DOHH2 (cell line): Measurements from ENCODE around the gene PLS3.

Experiments used
- H3F3A ChIP-seq: fragments of 200-600 bp; sonication (generic), shearing (Covaris generic); 2 replicates; pipeline ENCODE4 v1.6.0; 2016; ENCODE audit warnings: antibody characterized with exemption, mild to moderate bottlenecking; ENCODE audit not compliant: control insufficient read depth, insufficient read depth
- H3K27ac ChIP-seq: fragments of 200-600 bp; sonication (generic); 2 replicates; pipeline ENCODE4 v1.5.1; 2014; ENCODE audit warnings: low read depth, mild to moderate bottlenecking, low read length, moderate library complexity
- H3K27me3 ChIP-seq: fragments of 200-600 bp; sonication (generic); 2 replicates; pipeline ENCODE4 v1.6.1; 2014; ENCODE audit warnings: mild to moderate bottlenecking, low read length, mixed read lengths; ENCODE audit not compliant: control insufficient read depth
- H3K36me3 ChIP-seq: fragments of 200-600 bp; sonication (generic); 2 replicates; pipeline ENCODE4 v1.6.1; 2014; ENCODE audit warnings: mild to moderate bottlenecking, low read length, moderate library complexity, mixed read lengths; ENCODE audit not compliant: control insufficient read depth
- H3K4me1 ChIP-seq: fragments of 200-600 bp; sonication (generic); 2 replicates; pipeline ENCODE4 v1.6.1; 2014; ENCODE audit warnings: mild to moderate bottlenecking, low read length, mixed read lengths; ENCODE audit not compliant: control insufficient read depth
- H3K4me2 ChIP-seq: fragments of 200-600 bp; sonication (generic); 2 replicates; pipeline ENCODE4 v1.6.0; 2014; ENCODE audit warnings: mild to moderate bottlenecking, low read length, moderate library complexity
- H3K4me3 ChIP-seq: fragments of 200-600 bp; sonication (generic); 2 replicates; pipeline ENCODE4 v1.5.1; 2014; ENCODE audit warnings: mild to moderate bottlenecking, low read length, mixed read lengths
- H3K79me2 ChIP-seq: fragments of 200-600 bp; sonication (generic); 2 replicates; pipeline ENCODE4 v1.6.1; 2014; ENCODE audit warnings: mild to moderate bottlenecking, low read length, mixed read lengths; ENCODE audit not compliant: control insufficient read depth
- H3K9me2 ChIP-seq: fragments of 200-600 bp; sonication (generic); replicated peaks from 2 replicates; pipeline ENCODE4 v1.6.1; 2014; ENCODE audit warnings: mild to moderate bottlenecking, low read length, mixed read lengths; ENCODE audit not compliant: control insufficient read depth
- H3K9me3 ChIP-seq: fragments of 200-600 bp; sonication (generic); 2 replicates; pipeline ENCODE4 v1.6.1; 2014; ENCODE audit warnings: antibody characterized with exemption, low read length, mixed read lengths; ENCODE audit not compliant: control insufficient read depth, insufficient read depth
- H4K20me1 ChIP-seq: fragments of 200-600 bp; sonication (generic); 2 replicates; pipeline ENCODE4 v1.6.0; 2014; ENCODE audit warnings: low read depth, mild to moderate bottlenecking, antibody characterized with exemption, low read length, moderate library complexity; ENCODE audit not compliant: control insufficient read depth, insufficient read depth
- EZH2phosphoT487 ChIP-seq: fragments of 200-600 bp; sonication (generic); IDR thresholded peaks from 2 replicates; pipeline ENCODE4 v1.6.1; 2017; ENCODE audit warnings: borderline replicate concordance, mild to moderate bottlenecking, antibody characterized with exemption, low read length, moderate library complexity, mixed read lengths
- TF ChIP-seq, protein P1 (sequence below): fragments of 200-600 bp; sonication (generic); IDR thresholded peaks from one replicate; pipeline ENCODE4 v1.5.1; 2014; ENCODE audit warnings: antibody characterized with exemption, mild to moderate bottlenecking, low read depth, low read length; ENCODE audit not compliant: poor library complexity, severe bottlenecking

PLS3 gene

DNA sequence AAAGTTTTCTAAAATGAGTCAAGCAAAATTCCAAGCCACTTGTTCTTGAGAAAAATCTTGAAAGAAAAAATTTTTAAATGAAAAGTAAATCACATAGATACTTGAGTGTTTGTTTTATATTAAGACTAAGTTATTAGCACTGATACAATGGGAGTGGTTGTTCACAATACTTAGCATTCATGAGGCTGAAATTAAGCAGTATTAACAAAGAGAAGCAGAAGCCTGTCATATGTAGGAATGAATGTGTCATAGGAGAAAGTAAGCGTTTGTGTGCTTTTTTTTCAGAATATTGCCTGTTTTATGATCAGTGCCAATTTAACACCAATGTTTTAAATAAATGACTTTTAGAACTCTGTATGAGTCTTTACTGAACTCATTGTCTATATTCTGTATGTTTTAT lies 37.6 kb downstream of the PLS3 start:
- Histone ChIP-seq H3K36me3 (no peaks in the 10 kb centered on the region), H3K4me1 (no peaks in the 10 kb centered on the region)

DNA sequence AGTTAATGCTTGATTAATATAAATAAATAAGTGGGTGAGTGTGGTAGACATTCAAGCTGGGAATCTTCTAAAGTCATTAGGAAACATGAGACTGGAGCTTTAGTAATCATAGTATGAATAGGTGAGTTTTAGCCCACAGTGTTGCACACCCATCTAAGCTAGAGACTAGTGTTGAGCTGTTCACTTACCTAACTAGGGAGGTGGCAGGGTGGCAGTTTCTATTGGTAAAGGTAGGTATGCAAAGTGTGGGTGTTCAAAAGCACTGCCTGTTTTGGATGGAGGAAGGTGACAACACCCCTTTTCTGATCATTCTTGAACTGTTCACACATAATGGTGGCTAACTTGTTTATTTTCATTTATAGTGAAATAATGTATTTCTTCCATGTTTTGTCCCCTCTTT lies 41.3 kb downstream of the PLS3 start:
- Histone ChIP-seq H4K20me1 (no peaks in the 10 kb centered on the region), H3K9me3 (no peaks in the 10 kb centered on the region), H3K79me2 (no peaks in the 10 kb centered on the region), H3K4me1 (no peaks in the 10 kb centered on the region), H3F3A (no peaks in the 10 kb centered on the region), H3K36me3 (no peaks in the 10 kb centered on the region), H3K9me2 (no peaks in the 10 kb centered on the region), H3K27ac (no peak overlapping the region), H3K27me3 (no peaks in the 10 kb centered on the region), H3K4me2 (no peak overlapping the region), H3K4me3 (no peak overlapping the region)
- TF ChIP-seq EZH2phosphoT487: no peak
- TF ChIP-seq, protein P1, sequence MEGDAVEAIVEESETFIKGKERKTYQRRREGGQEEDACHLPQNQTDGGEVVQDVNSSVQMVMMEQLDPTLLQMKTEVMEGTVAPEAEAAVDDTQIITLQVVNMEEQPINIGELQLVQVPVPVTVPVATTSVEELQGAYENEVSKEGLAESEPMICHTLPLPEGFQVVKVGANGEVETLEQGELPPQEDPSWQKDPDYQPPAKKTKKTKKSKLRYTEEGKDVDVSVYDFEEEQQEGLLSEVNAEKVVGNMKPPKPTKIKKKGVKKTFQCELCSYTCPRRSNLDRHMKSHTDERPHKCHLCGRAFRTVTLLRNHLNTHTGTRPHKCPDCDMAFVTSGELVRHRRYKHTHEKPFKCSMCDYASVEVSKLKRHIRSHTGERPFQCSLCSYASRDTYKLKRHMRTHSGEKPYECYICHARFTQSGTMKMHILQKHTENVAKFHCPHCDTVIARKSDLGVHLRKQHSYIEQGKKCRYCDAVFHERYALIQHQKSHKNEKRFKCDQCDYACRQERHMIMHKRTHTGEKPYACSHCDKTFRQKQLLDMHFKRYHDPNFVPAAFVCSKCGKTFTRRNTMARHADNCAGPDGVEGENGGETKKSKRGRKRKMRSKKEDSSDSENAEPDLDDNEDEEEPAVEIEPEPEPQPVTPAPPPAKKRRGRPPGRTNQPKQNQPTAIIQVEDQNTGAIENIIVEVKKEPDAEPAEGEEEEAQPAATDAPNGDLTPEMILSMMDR: no peak

More for the DNA sequence above, 37.6 kb downstream of the PLS3 start:
- no peak overlapping the region for H3K27ac ChIP-seq
- no peaks in the 10 kb centered on the region for H3K9me3 ChIP-seq
- no peak overlapping the region for H3K4me2 ChIP-seq
- TF ChIP-seq, protein P1: no peak
- TF ChIP-seq EZH2phosphoT487: no peak
- H3F3A ChIP-seq: no peaks in the 10 kb centered on the region
- no peaks in the 10 kb centered on the region for H4K20me1 ChIP-seq
- H3K4me3 ChIP-seq: no peak overlapping the region
- H3K9me2 ChIP-seq: no peaks in the 10 kb centered on the region
- no peaks in the 10 kb centered on the region for H3K27me3 ChIP-seq
- no peaks in the 10 kb centered on the region for H3K79me2 ChIP-seq

DNA sequence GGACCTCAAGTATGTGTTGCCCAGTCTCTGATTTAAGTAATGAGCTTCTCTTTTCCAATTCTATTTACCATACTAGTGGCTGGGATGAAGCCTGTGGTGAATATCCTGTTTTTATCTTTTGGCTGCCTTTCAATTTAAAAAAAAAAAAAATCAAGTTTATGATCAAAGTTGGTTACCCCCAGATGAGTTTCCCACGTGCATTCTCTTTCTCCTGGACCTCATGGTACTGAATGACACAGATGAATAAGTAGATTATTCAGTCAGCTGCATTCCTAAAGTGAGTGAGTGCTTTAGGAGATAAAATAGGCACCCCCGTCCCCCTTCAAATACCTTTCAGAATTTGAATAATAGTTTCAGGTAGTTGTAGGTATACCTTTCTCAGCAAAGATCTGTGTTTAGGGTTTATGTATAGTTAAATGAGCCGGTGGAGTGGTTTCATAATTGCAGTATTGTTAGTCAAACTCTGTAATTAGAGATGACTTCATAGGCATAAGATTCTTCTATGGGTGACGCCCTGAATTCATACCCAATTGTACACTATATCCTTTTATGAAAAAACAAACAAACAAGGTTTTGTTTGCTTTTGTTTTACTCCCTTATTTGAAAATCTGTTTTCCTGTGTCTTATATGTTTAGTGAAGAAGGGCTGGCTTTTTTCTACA lies 41.9 kb downstream of the PLS3 start:
- H3K79me2 ChIP-seq: no peaks in the 10 kb centered on the region

More for the DNA sequence above, 41.9 kb downstream of the PLS3 start:
- H3K4me3 ChIP-seq: no peak overlapping the region
- H4K20me1 ChIP-seq: no peaks in the 10 kb centered on the region
- H3K4me2 ChIP-seq: no peak overlapping the region
- TF ChIP-seq EZH2phosphoT487: no peak
- TF ChIP-seq, protein P1: no peak
- H3K27me3 ChIP-seq: no peaks in the 10 kb centered on the region
- H3K27ac ChIP-seq: no peak overlapping the region
- H3F3A ChIP-seq: no peaks in the 10 kb centered on the region
- H3K9me3 ChIP-seq: no peaks in the 10 kb centered on the region
- no peaks in the 10 kb centered on the region for H3K9me2 ChIP-seq
- H3K4me1 ChIP-seq: no peaks in the 10 kb centered on the region
- H3K36me3 ChIP-seq: no peaks in the 10 kb centered on the region
